Gastrocnemius medialis (tissue), 4 donors: ENCODE data around the gene TRAPPC5.

Source experiments
- POLR2A ChIP-seq, 2 donors: fragments of 450-650 bp; IDR thresholded peaks; one replicate each; pipeline ENCODE4 v1.6.1; 2017; ENCODE audit warnings: antibody characterized with exemption in 2 of 2, mild to moderate bottlenecking in 2 of 2, moderate library complexity in 2 of 2
- TF ChIP-seq, protein P1 (sequence below), 5 experiments: fragments of 450-650 bp in 3 of 5; fragments of 200-600 bp in 2 of 5; sonication (generic) in 2 of 5; IDR thresholded peaks in 4 of 5; conservative IDR thresholded peaks in 1 of 5; 1 replicate in 4 of 5; 2 replicates in 1 of 5; pipeline ENCODE4 v1.5.1; 2016 to 2019; ENCODE audit warnings: antibody characterized with exemption in 5 of 5, mild to moderate bottlenecking in 3 of 5, moderate library complexity in 3 of 5

- TF ChIP-seq, protein P1, sequence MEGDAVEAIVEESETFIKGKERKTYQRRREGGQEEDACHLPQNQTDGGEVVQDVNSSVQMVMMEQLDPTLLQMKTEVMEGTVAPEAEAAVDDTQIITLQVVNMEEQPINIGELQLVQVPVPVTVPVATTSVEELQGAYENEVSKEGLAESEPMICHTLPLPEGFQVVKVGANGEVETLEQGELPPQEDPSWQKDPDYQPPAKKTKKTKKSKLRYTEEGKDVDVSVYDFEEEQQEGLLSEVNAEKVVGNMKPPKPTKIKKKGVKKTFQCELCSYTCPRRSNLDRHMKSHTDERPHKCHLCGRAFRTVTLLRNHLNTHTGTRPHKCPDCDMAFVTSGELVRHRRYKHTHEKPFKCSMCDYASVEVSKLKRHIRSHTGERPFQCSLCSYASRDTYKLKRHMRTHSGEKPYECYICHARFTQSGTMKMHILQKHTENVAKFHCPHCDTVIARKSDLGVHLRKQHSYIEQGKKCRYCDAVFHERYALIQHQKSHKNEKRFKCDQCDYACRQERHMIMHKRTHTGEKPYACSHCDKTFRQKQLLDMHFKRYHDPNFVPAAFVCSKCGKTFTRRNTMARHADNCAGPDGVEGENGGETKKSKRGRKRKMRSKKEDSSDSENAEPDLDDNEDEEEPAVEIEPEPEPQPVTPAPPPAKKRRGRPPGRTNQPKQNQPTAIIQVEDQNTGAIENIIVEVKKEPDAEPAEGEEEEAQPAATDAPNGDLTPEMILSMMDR (IDR thresholded peaks at IDR 0.05 in 4 of 5, conservative IDR thresholded peaks at IDR 0.05 in 1 of 5): no peak
- TF ChIP-seq POLR2A (IDR thresholded peaks at IDR 0.05): no peak
Observed at GRCh38 chr19:7699417-7700401, 19.1 kb downstream of the TRAPPC5 start.
